ACC112 (cell line): ENCODE results near the gene PLA2G5.
"Not testable (repeated sequence)": the region's sequence is repeated elsewhere in the genome, so short reads cannot be mapped to it uniquely, and the experiment has no call there.

Source experiments
- H2AFZ ChIP-seq: fragments of 200-600 bp; sonication (generic); one replicate; pipeline ENCODE4 v1.6.0; 2017; ENCODE audit warnings: antibody characterized with exemption, low read length; ENCODE audit not compliant: unreplicated experiment
- H3K27ac ChIP-seq: fragments of 200-600 bp; sonication (generic); 2 replicates; pipeline ENCODE4 v1.5.1; 2014; ENCODE audit warnings: low read depth, mild to moderate bottlenecking, antibody characterized with exemption, low read length, moderate library complexity
- H3K27me3 ChIP-seq: fragments of 200-600 bp; sonication (generic); 2 replicates; pipeline ENCODE4 v1.6.1; 2014; ENCODE audit warnings: mild to moderate bottlenecking, antibody characterized with exemption, low read length, moderate library complexity, mixed read lengths; ENCODE audit not compliant: insufficient read depth
- H3K36me3 ChIP-seq: fragments of 200-600 bp; sonication (generic); 2 replicates; pipeline ENCODE4 v1.6.1; 2016; ENCODE audit warnings: mild to moderate bottlenecking, antibody characterized with exemption, low read length, moderate library complexity, mixed read lengths; ENCODE audit not compliant: insufficient read depth
- H3K4me1 ChIP-seq: fragments of 200-600 bp; sonication (generic); one replicate; pipeline ENCODE4 v1.6.1; 2016; ENCODE audit warnings: low read length, mixed read lengths; ENCODE audit not compliant: insufficient read depth, unreplicated experiment, control insufficient read depth
- H3K4me3 ChIP-seq: fragments of 200-600 bp; sonication (generic); 2 replicates; pipeline ENCODE4 v1.5.1; 2014; ENCODE audit warnings: mild to moderate bottlenecking, low read depth, low read length
- H3K79me2 ChIP-seq: fragments of 200-600 bp; sonication (generic); one replicate; pipeline ENCODE4 v1.6.0; 2016; ENCODE audit warnings: low read length; ENCODE audit not compliant: control insufficient read depth, unreplicated experiment, insufficient read depth

The PLA2G5 gene

GRCh38 chr1:20047096-20047495 is 22.9 kb upstream of the PLA2G5 start:
- Histone ChIP-seq H3K27ac (no peak overlapping the region), H2AFZ (no peak overlapping the region), H3K79me2 (no peaks in the 10 kb centered on the region), H3K27me3 (peaks cover 30% of the 10 kb centered on the region), H3K4me1 (no peaks in the 10 kb centered on the region), H3K4me3 (no peak overlapping the region), H3K36me3 (no peaks in the 10 kb centered on the region)

DNA sequence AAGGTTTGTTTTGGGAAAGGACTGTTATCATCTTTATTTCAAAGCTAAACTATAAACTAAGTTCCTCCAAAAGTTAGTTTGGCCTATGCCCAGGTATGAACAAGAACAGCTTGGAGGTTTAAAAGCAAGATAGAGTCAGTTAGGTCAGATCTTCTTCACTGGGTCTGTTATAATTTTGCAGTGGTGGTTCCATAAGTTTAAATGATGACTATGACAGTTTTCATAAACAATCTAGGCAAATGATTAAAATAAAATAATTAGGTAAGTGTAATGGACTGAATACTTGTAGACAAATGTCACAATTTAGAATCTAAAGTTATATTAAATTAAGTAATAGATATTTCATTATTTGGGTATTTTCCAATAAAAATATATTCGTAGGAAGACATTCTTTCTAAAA is 21.4 kb upstream of the PLA2G5 start:
- Histone ChIP-seq H2AFZ (no peak overlapping the region), H3K27me3 (peaks cover 26% of the 10 kb centered on the region), H3K4me1 (no peaks in the 10 kb centered on the region), H3K27ac (no peak overlapping the region), H3K4me3 (no peak overlapping the region), H3K36me3 (no peaks in the 10 kb centered on the region), H3K79me2 (no peaks in the 10 kb centered on the region)

- not testable (repeated sequence) for H3K36me3 ChIP-seq, H3K27ac ChIP-seq, H3K4me1 ChIP-seq, H3K79me2 ChIP-seq, H3K4me3 ChIP-seq, H2AFZ ChIP-seq
- H3K27me3 ChIP-seq = peaks cover 29% of the 10 kb centered on the region
Observed at GRCh38 chr1:20049056-20049798, 20.8 kb upstream of the PLA2G5 start.

GRCh38 chr1:20051218-20051829 is 18.7 kb upstream of the PLA2G5 start:
- H3K27me3 ChIP-seq = peaks cover 22% of the 10 kb centered on the region; the same call in 1 of the 2 replicates
- no peaks in the 10 kb centered on the region for H3K79me2 ChIP-seq
- H3K36me3 ChIP-seq = no peaks in the 10 kb centered on the region
- no peak overlapping the region for H2AFZ ChIP-seq
- H3K4me3 ChIP-seq = no peak overlapping the region
- no peaks in the 10 kb centered on the region for H3K4me1 ChIP-seq
- no peak overlapping the region for H3K27ac ChIP-seq

- H3K36me3 ChIP-seq = no peaks in the 10 kb centered on the region
- H3K27me3 ChIP-seq = peaks cover 16% of the 10 kb centered on the region; the same call in 1 of the 2 replicates
- no peak overlapping the region for H3K27ac ChIP-seq
- H3K4me1 ChIP-seq = no peaks in the 10 kb centered on the region
- no peak overlapping the region for H2AFZ ChIP-seq
- no peak overlapping the region for H3K4me3 ChIP-seq
- H3K79me2 ChIP-seq = no peaks in the 10 kb centered on the region
Observed at GRCh38 chr1:20052386-20052785, 17.6 kb upstream of the PLA2G5 start.

DNA sequence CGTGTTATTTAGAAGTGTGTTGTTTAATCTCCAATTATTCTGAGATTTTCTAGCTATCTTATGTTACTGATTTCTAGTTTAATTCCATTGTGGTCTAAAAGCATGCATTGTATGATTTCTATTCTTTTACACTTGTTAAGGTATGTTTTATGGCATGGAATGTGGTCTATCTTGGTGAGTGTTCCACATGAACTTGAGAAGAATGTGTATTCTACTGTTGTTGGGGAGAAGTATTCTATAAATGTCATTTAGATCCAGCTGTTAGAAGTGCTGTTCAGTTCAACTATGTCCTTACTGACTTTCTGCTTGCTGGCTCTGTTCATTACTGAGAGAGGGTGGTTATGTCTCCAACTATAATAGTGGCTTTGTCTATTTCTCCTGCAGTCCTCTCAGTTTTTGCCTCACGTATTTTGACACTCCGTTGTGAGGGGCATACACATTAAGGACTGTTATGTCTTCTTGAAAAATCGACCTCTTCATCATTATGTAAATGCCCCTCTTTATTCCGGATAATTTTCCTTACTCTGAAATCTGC is 12.0 kb upstream of the PLA2G5 start:
- Histone ChIP-seq H3K36me3 (no peaks in the 10 kb centered on the region), H3K4me3 (no peak overlapping the region), H3K79me2 (no peaks in the 10 kb centered on the region), H3K27ac (no peak overlapping the region), H3K27me3 (peaks cover 16% of the 10 kb centered on the region; the same call in 1 of the 2 replicates), H3K4me1 (peaks cover 15% of the 10 kb centered on the region), H2AFZ (no peak overlapping the region)

DNA sequence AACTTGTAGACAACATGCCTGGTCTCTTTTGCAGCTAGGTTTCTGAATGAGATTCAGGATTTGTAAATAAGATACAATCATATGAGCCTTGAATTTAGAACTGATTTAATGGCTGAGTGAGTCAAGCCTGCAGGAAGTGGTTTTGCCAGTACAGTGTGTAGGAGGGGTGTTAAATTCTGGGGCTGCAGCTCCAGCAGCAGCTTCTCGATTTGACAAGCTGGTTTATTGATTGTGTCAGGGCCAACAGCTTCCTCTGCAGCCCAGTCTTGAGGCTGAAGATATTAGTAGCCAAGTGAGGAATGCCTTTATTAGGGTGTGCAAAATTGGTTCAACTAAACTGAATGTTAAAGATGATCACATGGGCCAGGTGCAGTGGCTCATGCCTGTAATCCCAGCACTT is 11.5 kb upstream of the PLA2G5 start:
- H3K27ac ChIP-seq = no peak overlapping the region
- H2AFZ ChIP-seq = no peak overlapping the region
- H3K4me3 ChIP-seq = no peak overlapping the region

DNA sequence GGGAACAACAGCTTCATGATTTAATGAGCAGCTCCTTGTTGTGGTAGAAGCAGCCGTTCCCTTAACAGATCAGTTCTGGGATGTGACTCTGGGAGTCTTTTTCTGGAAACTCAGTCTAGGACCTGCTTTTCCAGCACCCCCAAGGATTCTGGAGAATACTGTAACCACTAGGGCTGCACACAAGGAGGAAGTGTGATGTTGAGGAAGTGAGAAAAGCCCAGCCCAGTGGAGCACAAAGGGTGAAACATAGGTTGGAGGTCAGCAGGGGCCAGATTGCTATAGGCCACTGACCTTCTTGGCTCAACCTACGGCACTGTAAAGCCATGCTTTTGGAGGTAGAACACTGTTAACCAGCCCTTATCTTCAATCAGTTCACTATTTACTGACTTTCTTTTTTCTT is 10.1 kb upstream of the PLA2G5 start:
- H3K36me3 ChIP-seq = no peaks in the 10 kb centered on the region
- no peak overlapping the region for H3K4me3 ChIP-seq
- no peak overlapping the region for H2AFZ ChIP-seq
- peaks cover 6% of the 10 kb centered on the region; the same call in 1 of the 2 replicates for H3K27me3 ChIP-seq
- H3K79me2 ChIP-seq = no peaks in the 10 kb centered on the region
- H3K4me1 ChIP-seq = peaks cover 20% of the 10 kb centered on the region
- H3K27ac ChIP-seq = no peak overlapping the region

More for the DNA sequence above, 11.5 kb upstream of the PLA2G5 start:
- peaks cover 15% of the 10 kb centered on the region for H3K4me1 ChIP-seq
- no peaks in the 10 kb centered on the region for H3K79me2 ChIP-seq
- peaks cover 15% of the 10 kb centered on the region; the same call in 1 of the 2 replicates for H3K27me3 ChIP-seq
- H3K36me3 ChIP-seq = no peaks in the 10 kb centered on the region

GRCh38 chr1:20060791-20061190 is 9.2 kb upstream of the PLA2G5 start:
- not testable (repeated sequence) for H3K36me3 ChIP-seq, H3K4me3 ChIP-seq, H3K27me3 ChIP-seq, H2AFZ ChIP-seq, H3K27ac ChIP-seq, H3K79me2 ChIP-seq
- peaks cover 20% of the 10 kb centered on the region for H3K4me1 ChIP-seq

DNA sequence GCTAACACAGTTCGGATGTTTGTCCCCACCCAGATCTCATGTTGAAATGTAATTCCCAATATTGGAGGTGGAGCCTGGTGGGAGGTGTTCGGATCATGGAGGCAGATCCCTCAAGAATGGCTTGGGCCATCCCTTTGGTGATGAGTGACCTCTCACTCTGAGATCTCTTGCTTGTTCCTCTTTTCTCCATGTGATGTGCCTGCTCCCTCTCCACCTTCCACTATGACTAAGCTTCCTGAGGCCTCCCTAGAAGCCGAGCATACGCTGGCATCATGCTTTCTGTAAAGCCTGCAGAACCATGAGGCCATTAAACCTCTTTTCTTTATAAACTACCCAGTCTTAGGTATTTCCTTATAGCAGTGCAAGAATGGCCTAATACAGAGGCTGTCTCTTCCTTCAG is 8.1 kb upstream of the PLA2G5 start:
- no peak overlapping the region for H2AFZ ChIP-seq
- no peaks in the 10 kb centered on the region for H3K36me3 ChIP-seq
- no peak overlapping the region for H3K27ac ChIP-seq
- no peaks in the 10 kb centered on the region for H3K79me2 ChIP-seq
- H3K4me1 ChIP-seq = peaks cover 20% of the 10 kb centered on the region
- H3K27me3 ChIP-seq = no peaks in the 10 kb centered on the region
- no peak overlapping the region for H3K4me3 ChIP-seq

- Histone ChIP-seq H2AFZ (no peak overlapping the region), H3K27ac (no peak overlapping the region), H3K4me3 (no peak overlapping the region), H3K79me2 (no peaks in the 10 kb centered on the region), H3K27me3 (no peaks in the 10 kb centered on the region), H3K4me1 (peaks cover 10% of the 10 kb centered on the region), H3K36me3 (no peaks in the 10 kb centered on the region)
Observed at GRCh38 chr1:20063861-20064292, 6.1 kb upstream of the PLA2G5 start.
